Adrenal gland (tissue), 5 donors: ENCODE results near the gene TFDP2.

ENCODE experiments used
- CTCF ChIP-seq, 6 experiments: fragments of 450-650 bp in 4 of 6; fragments of 200-600 bp in 2 of 6; sonication (generic) in 1 of 6; IDR thresholded peaks; 1 replicate in 5 of 6; 2 replicates in 1 of 6; pipeline versions ENCODE4 v1.5.1 to v1.8.0; 2016 to 2021; ENCODE audit warnings: antibody characterized with exemption in 6 of 6, mild to moderate bottlenecking in 2 of 6, moderate library complexity in 1 of 6
- POLR2A ChIP-seq, 2 donors: fragments of 450-650 bp; IDR thresholded peaks; one replicate each; pipeline ENCODE4 v1.6.1; 2017; ENCODE audit warnings: antibody characterized with exemption in 2 of 2, mild to moderate bottlenecking in 2 of 2, moderate library complexity in 1 of 2
- donor health status: DM: no; HTN: no; CAD: no.

- TF ChIP-seq CTCF (IDR thresholded peaks at IDR 0.05) (no peak), POLR2A (IDR thresholded peaks at IDR 0.05) (no peak)
Measured at GRCh38 chr3:142088522-142088921, 60.8 kb downstream of the TFDP2 start.
